ENCODE results near the gene MEG3. TPM values are rescaled to one million over a fixed set of nuclear protein-coding genes. Genes with fewer than 3 reads are reported as not detected.
"Not testable (repeated sequence)": the region's sequence is repeated elsewhere in the genome, so short reads cannot be mapped to it uniquely, and the experiment has no call there.

The MEG3 gene
- total RNA-seq, 2 donors from 2014 or later: not detected

- no peak overlapping the region for H3K4me3 Mint-ChIP-seq
- H3K27ac Mint-ChIP-seq: no peak overlapping the region
- H3K36me3 Mint-ChIP-seq: no peaks in the 10 kb centered on the region
- ATAC-seq (no peak), DNase-seq (ENCODE audit: low spot score) (peak; percentile 2)
- no peaks in the 10 kb centered on the region for H3K9me3 Mint-ChIP-seq
- H3K4me1 Mint-ChIP-seq (ENCODE audit: low read depth in 2 of 2): no peaks in the 10 kb centered on the region
- peaks cover 0 to 3% of the 10 kb centered on the region in 2 donors for H3K27me3 Mint-ChIP-seq
Measured at GRCh38 chr14:100815478-100816285, 10.2 kb upstream of the MEG3 start.

- no peaks in the 10 kb centered on the region for H3K4me1 Mint-ChIP-seq (ENCODE audit: low read depth in 2 of 2)
- H3K36me3 Mint-ChIP-seq: no peaks in the 10 kb centered on the region
Measured at GRCh38 chr14:100816286-100816949, 9.5 kb upstream of the MEG3 start.

GRCh38 chr14:100816950-100817901 lies 8.7 kb upstream of the MEG3 start:
- H3K36me3 Mint-ChIP-seq: no peaks in the 10 kb centered on the region
- H3K27ac Mint-ChIP-seq: no peak overlapping the region
- DNase-seq (ENCODE audit: low spot score) (no peak), ATAC-seq (no peak)
- H3K4me3 Mint-ChIP-seq: no peak overlapping the region
- H3K27me3 Mint-ChIP-seq: peaks cover 0 to 6% of the 10 kb centered on the region in 2 donors
- H3K9me3 Mint-ChIP-seq: no peaks in the 10 kb centered on the region
- no peaks in the 10 kb centered on the region for H3K4me1 Mint-ChIP-seq (ENCODE audit: low read depth in 2 of 2)

More at GRCh38 chr14:100816286-100816949, 9.5 kb upstream of the MEG3 start:
- H3K4me3 Mint-ChIP-seq: no peak overlapping the region
- ATAC-seq (no peak), DNase-seq (ENCODE audit: low spot score) (peak; percentile 40)
- H3K27me3 Mint-ChIP-seq: peaks cover 0 to 3% of the 10 kb centered on the region in 2 donors
- no peaks in the 10 kb centered on the region for H3K9me3 Mint-ChIP-seq
- no peak overlapping the region for H3K27ac Mint-ChIP-seq

- Mint-ChIP-seq H3K27me3 (peaks cover 0 to 13% of the 10 kb centered on the region in 2 donors), H3K36me3 (no peaks in the 10 kb centered on the region), H3K9me3 (no peaks in the 10 kb centered on the region), H3K4me3 (no peak overlapping the region), H3K4me1 (ENCODE audit: low read depth in 2 of 2) (no peaks in the 10 kb centered on the region), H3K27ac (no peak overlapping the region)
- DNase-seq (ENCODE audit: low spot score) (no peak), ATAC-seq (no peak)
Measured at GRCh38 chr14:100818221-100818699, 7.7 kb upstream of the MEG3 start.

GRCh38 chr14:100818923-100819322 lies 7.0 kb upstream of the MEG3 start:
- not testable (repeated sequence) for H3K27me3 Mint-ChIP-seq, H3K27ac Mint-ChIP-seq

GRCh38 chr14:100819453-100819828 lies 6.5 kb upstream of the MEG3 start:
- no peak for ATAC-seq
- no peak for DNase-seq (ENCODE audit: low spot score)
- no peak overlapping the region for H3K27ac Mint-ChIP-seq
- no peaks in the 10 kb centered on the region for H3K4me1 Mint-ChIP-seq (ENCODE audit: low read depth in 2 of 2)
- no peaks in the 10 kb centered on the region for H3K36me3 Mint-ChIP-seq
- H3K27me3 Mint-ChIP-seq: peaks cover 0 to 11% of the 10 kb centered on the region in 2 donors
- H3K9me3 Mint-ChIP-seq: no peaks in the 10 kb centered on the region
- H3K4me3 Mint-ChIP-seq: no peak overlapping the region

More at GRCh38 chr14:100818923-100819322, 7.0 kb upstream of the MEG3 start:
- H3K36me3 Mint-ChIP-seq; H3K4me1 Mint-ChIP-seq (ENCODE audit: low read depth in 2 of 2); DNase-seq (ENCODE audit: low spot score); H3K4me3 Mint-ChIP-seq; H3K9me3 Mint-ChIP-seq; ATAC-seq: not testable (repeated sequence)

- Mint-ChIP-seq H3K4me1 (ENCODE audit: low read depth in 2 of 2) (no peaks in the 10 kb centered on the region), H3K27me3 (peaks cover 3 to 16% of the 10 kb centered on the region in 2 donors), H3K4me3 (no peak overlapping the region), H3K9me3 (no peaks in the 10 kb centered on the region), H3K36me3 (no peaks in the 10 kb centered on the region), H3K27ac (no peak overlapping the region)
- ATAC-seq (peak; percentile 17 to 34), DNase-seq (ENCODE audit: low spot score) (no peak)
Measured at GRCh38 chr14:100819829-100820475, 6.0 kb upstream of the MEG3 start.

GRCh38 chr14:100820957-100821356 lies 5.0 kb upstream of the MEG3 start:
- Mint-ChIP-seq H3K27ac (no peak overlapping the region), H3K4me3 (no peak overlapping the region), H3K27me3 (peaks cover 6 to 22% of the 10 kb centered on the region in 2 donors), H3K9me3 (no peaks in the 10 kb centered on the region), H3K4me1 (ENCODE audit: low read depth in 2 of 2) (no peaks in the 10 kb centered on the region), H3K36me3 (no peaks in the 10 kb centered on the region)
- no peak for ATAC-seq
- no peak for DNase-seq (ENCODE audit: low spot score)

- Mint-ChIP-seq H3K36me3 (no peaks in the 10 kb centered on the region), H3K9me3 (no peaks in the 10 kb centered on the region), H3K4me1 (ENCODE audit: low read depth in 2 of 2) (no peaks in the 10 kb centered on the region), H3K27me3 (peaks cover 6 to 22% of the 10 kb centered on the region in 2 donors), H3K4me3 (no peak overlapping the region), H3K27ac (no peak overlapping the region)
- DNase-seq (ENCODE audit: low spot score): no peak
- ATAC-seq: no peak
Measured at GRCh38 chr14:100822013-100822412, 3.9 kb upstream of the MEG3 start.

GRCh38 chr14:100822532-100823296 lies 3.2 kb upstream of the MEG3 start:
- Mint-ChIP-seq H3K4me1 (ENCODE audit: low read depth in 2 of 2) (no peaks in the 10 kb centered on the region), H3K27me3 (peaks cover 12 to 27% of the 10 kb centered on the region in 2 donors), H3K36me3 (no peaks in the 10 kb centered on the region), H3K4me3 (no peak overlapping the region), H3K27ac (no peak overlapping the region), H3K9me3 (no peaks in the 10 kb centered on the region)
- ATAC-seq (no peak), DNase-seq (ENCODE audit: low spot score) (no peak)

GRCh38 chr14:100823413-100824080 lies 2.4 kb upstream of the MEG3 start:
- Mint-ChIP-seq H3K4me1 (ENCODE audit: low read depth in 2 of 2) (no peaks in the 10 kb centered on the region), H3K9me3 (no peaks in the 10 kb centered on the region), H3K4me3 (no peak overlapping the region), H3K27ac (no peak overlapping the region), H3K36me3 (no peaks in the 10 kb centered on the region), H3K27me3 (peaks cover 14 to 28% of the 10 kb centered on the region in 2 donors)
- no peak for DNase-seq (ENCODE audit: low spot score)
- ATAC-seq: no peak

GRCh38 chr14:100824091-100824551 lies 1.8 kb upstream of the MEG3 start:
- Mint-ChIP-seq H3K36me3 (no peaks in the 10 kb centered on the region), H3K4me1 (ENCODE audit: low read depth in 2 of 2) (no peaks in the 10 kb centered on the region), H3K9me3 (no peaks in the 10 kb centered on the region), H3K4me3 (no peak overlapping the region), H3K27me3 (peaks cover 19 to 30% of the 10 kb centered on the region in 2 donors), H3K27ac (no peak overlapping the region)
- ATAC-seq (no peak), DNase-seq (ENCODE audit: low spot score) (no peak)

All from natural killer cell treated with Interleukin-12 subunit alpha and Interleukin-12 subunit beta and Interleukin-15 and Interleukin-18, amount 100 ng/mL, for 72 hours (primary cell).